Fibroblast of skin of right quadriceps (primary cell): ENCODE data around the gene GHRHR.

Experiments used
- DNase-seq: peaks from one replicate; pipeline ENCODE4 v3.0.0-alpha.2; 2013

Gene GHRHR

GRCh38 chr7:30969604-30969970 is 5.8 kb downstream of the GHRHR start:
- no peak for DNase-seq

GRCh38 chr7:30970074-30970473 is 6.3 kb downstream of the GHRHR start:
- no peak for DNase-seq

GRCh38 chr7:30970594-30971094 is 6.9 kb downstream of the GHRHR start:
- no peak for DNase-seq

GRCh38 chr7:30971440-30971839 is 7.7 kb downstream of the GHRHR start:
- DNase-seq: no peak

- no peak for DNase-seq
These were observed 8.2 kb downstream of the GHRHR start for GRCh38 chr7:30971840-30972563.

GRCh38 chr7:30973292-30973691 is 9.5 kb downstream of the GHRHR start:
- no peak for DNase-seq

GRCh38 chr7:30973791-30974604 is 10.2 kb downstream of the GHRHR start:
- no peak for DNase-seq

- DNase-seq: peak; percentile 17
These were observed 11.0 kb downstream of the GHRHR start for GRCh38 chr7:30974605-30975255.

GRCh38 chr7:30975256-30975899 is 11.6 kb downstream of the GHRHR start:
- no peak for DNase-seq

- DNase-seq: no peak
These were observed 12.6 kb downstream of the GHRHR start for GRCh38 chr7:30976381-30976780.

GRCh38 chr7:30977222-30977621 is 13.5 kb downstream of the GHRHR start:
- DNase-seq: no peak

- no peak for DNase-seq
These were observed 14.3 kb downstream of the GHRHR start for GRCh38 chr7:30977896-30978564.

- no peak for DNase-seq
These were observed 15.3 kb downstream of the GHRHR start for GRCh38 chr7:30979027-30979426.

- no peak for DNase-seq
These were observed 16.4 kb downstream of the GHRHR start for GRCh38 chr7:30980194-30980593.

GRCh38 chr7:30980751-30981150 is 17.0 kb downstream of the GHRHR start:
- no peak for DNase-seq

GRCh38 chr7:30983042-30983913 is 19.5 kb downstream of the GHRHR start:
- peak; percentile 66 for DNase-seq

GRCh38 chr7:30983914-30984247 is 20.1 kb downstream of the GHRHR start:
- no peak for DNase-seq

- DNase-seq: peak; percentile 28
These were observed 20.8 kb downstream of the GHRHR start for GRCh38 chr7:30984359-30985107.

GRCh38 chr7:30985756-30986155 is 22.0 kb downstream of the GHRHR start:
- no peak for DNase-seq

GRCh38 chr7:30986331-30986730 is 22.6 kb downstream of the GHRHR start:
- no peak for DNase-seq

GRCh38 chr7:30986738-30987137 is 23.0 kb downstream of the GHRHR start:
- DNase-seq: no peak
